22Rv1 (cell line): ENCODE measurements around the gene VDR.

Experiments
- ZFX ChIP-seq: fragments of 450-650 bp; IDR thresholded peaks from 2 replicates; pipeline ENCODE4 v1.6.1; 2017; ENCODE audit warnings: antibody characterized with exemption, borderline replicate concordance
- TF ChIP-seq, protein P1 (sequence below): fragments of 450-650 bp; IDR thresholded peaks from 2 replicates; pipeline ENCODE4 v1.5.1; 2017; ENCODE audit warnings: mild to moderate bottlenecking

DNA sequence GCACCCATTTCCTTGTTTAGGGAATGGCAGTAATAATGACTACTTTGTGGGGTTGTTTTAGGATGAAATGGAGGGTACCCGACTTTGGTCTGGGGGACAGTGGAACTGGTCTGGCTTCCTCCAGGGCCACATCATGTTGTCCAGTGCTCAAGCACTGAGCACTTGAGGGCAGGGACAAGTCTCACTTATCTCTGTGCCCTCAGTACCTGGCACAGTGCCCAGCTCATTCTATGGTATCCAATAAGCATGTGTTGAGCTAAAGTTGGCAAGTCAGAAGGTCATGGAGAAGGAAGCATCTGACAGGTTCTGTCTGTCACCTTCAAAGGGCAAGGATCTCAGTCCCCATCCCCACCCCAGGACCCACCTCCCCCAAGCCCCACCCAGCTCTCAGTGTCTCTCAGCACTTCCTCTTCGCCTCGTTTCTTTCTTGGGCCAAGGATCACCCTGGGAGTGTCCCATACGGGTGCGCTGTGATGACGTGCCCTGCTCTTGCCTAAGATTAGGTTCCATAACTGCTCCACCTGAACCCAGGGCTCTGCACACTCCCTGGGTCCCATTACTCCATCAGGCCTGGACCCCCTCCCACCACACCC is 34.3 kb upstream of the VDR start:
- TF ChIP-seq, protein P1, sequence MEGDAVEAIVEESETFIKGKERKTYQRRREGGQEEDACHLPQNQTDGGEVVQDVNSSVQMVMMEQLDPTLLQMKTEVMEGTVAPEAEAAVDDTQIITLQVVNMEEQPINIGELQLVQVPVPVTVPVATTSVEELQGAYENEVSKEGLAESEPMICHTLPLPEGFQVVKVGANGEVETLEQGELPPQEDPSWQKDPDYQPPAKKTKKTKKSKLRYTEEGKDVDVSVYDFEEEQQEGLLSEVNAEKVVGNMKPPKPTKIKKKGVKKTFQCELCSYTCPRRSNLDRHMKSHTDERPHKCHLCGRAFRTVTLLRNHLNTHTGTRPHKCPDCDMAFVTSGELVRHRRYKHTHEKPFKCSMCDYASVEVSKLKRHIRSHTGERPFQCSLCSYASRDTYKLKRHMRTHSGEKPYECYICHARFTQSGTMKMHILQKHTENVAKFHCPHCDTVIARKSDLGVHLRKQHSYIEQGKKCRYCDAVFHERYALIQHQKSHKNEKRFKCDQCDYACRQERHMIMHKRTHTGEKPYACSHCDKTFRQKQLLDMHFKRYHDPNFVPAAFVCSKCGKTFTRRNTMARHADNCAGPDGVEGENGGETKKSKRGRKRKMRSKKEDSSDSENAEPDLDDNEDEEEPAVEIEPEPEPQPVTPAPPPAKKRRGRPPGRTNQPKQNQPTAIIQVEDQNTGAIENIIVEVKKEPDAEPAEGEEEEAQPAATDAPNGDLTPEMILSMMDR: no peak
- no peak for TF ChIP-seq ZFX
